IPS-NIHi7 (cell line): ENCODE results near the gene NCAM2.
A peak's percentile ranks its signal among the peaks of the same experiment; 100 is the strongest.

Experiments used
- DNase-seq: peaks from one replicate; pipeline ENCODE4 v3.0.0; 2012; ENCODE audit warnings: mixed read lengths; ENCODE audit errors: extremely low spot score

NCAM2 gene

GRCh38 chr21:20997636-20998455, at the start of gene NCAM2:
Gene NCAM2 (plus strand): TSS chr21:20998409.
- peak; percentile 82 for DNase-seq

DNA sequence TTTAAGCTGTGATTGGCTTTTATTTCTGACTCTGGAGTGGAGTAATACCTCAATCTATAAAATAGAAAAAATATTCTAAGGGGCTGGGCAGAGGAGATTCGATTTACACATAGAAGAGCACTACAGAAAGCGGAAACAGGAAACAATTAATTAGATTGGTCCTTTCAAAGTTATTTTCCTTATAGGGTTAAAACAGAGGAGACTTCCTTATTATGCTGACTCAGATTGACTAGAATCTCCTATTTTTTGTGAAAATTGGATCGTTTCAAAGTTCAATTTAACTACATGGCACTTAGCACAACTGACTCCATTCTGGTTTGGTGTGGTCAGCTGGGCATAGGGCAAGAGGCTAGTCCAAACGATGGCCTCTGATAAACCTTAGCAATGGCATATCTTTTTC, 48.3 kb upstream of the NCAM2 start:
- no peak for DNase-seq

DNA sequence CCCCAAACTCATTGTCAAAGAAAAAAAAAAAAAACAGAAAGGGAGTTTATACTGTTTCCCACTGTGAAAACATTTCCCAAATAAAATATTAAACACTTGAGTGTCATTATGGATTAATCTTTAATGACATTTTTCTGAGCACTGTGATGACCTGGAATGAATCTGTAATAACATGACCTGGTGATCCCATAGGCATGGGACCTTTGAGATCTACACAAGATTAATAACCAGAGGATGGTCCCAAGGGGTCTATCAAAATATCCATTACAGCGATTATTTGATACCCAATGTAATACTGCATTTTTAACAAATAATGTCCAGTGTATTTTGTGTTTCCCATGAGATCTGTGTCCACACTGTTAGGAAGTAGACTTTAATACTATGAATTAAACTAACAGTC, 32.4 kb upstream of the NCAM2 start:
- DNase-seq = no peak

DNA sequence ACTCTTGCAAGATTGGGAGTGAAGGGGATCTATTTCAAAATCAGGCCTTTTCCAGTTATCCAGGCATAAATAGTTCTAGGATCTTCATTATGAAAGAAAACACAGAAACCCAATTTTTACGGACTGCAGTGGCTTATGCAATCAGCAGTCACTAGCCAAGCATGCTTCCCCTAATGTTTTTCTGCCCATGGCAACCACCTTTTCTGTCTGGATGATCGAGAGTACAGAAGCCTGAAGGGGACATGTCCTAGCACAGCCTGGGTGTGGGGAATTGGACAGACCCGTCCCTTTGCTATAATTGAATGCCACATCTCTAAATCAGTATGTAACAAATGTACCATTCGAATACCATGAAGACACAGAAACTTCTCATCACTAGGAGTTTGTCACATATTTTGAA, 29.8 kb upstream of the NCAM2 start:
- DNase-seq = no peak

- DNase-seq = no peak
Measured at GRCh38 chr21:20970691-20971090, 27.5 kb upstream of the NCAM2 start.

DNA sequence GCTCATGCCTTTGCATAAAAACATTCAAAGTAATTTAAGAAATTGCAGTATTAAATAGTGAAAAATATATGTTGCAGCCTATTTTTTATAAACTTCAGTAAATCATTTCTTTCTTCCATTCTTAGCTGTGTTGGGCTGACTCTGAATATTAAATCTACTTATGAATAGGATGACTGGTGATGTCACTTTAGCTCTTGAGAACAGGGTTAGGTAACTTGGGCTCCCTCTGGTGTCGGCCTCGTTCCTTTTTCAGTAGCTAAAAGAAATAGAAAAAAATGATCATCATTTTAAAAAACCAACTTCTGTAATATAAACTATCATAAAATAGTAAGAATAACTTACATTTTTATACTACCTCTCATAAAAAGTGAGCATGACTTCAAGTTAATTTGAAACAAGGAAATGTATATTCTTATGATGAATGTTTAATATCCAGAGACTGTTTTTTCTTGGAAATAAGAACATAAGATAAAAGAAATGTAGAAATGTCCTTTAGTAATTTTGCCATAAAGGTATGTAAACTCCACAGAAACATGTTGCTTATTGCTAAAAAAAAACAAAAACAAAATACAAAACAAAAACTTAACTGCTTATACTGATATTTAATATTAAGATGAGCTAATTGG, 26.8 kb upstream of the NCAM2 start:
- DNase-seq = peak; percentile 53

DNA sequence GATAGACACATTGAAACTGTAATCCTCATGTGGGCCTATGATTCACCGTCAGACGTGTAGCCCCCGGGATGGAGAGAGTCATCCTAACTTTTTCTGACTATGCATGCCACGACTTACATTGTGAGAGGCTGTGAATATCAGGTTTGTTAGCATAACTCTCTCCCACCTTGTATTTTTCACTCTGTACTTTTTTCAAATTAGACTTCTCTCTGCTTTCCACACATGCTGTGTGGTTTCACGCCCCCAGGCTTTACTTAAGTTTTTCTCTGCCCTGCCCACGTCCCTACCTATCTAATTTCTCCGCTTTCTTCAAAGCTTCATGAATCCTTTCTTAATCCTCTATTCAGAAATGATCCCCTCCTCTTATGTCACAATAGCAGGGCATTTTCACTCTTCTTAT, 3.4 kb upstream of the NCAM2 start:
- no peak for DNase-seq

DNA sequence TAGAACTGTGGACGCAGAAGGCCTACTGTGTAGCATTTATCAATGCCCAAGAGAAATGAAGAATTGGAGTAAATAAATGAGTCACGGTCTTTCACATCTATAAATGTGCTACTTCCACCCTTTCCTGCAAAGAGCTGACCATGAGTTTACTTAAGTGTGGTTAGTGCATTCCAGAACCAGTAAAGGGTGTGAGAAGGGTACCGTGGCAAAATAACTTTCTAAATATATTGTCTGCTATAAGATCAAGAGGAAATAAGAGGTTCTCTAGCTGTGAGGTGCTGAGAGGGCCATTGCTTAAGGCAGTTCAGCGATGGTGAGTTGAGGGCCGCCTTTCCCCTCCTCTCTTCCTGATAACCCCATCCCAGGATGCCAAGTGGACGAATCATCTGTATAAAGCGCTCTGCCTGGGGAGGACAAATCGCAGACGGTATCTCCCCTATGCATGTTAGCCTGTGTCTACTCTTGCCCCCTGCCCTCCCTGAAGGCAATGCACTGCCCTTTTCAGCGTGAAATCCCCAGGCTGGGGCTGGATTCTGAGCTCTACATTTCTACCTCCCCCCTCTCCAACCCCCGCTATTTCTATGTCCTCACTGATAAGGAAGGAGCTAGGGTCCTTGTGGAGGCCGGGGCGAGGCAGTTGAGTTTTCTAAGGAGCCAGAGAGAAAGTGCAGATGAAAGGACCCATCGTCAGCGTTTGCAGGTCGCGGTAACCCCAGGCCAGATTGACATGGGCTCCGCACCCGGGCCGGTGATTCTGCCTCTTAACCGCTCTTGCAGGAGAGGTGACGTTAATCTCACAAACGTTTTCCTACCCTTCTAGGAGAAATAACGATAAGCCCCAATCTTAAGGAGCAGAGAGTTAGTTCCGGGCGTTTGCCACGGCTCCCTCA, 1.5 kb upstream of the NCAM2 start:
- peak; percentile 20 for DNase-seq

GRCh38 chr21:20997311-20997635, 936 bp upstream of the NCAM2 start:
- DNase-seq = peak; percentile 15

- no peak for DNase-seq
Measured at GRCh38 chr21:20998456-20998789, 214 bp downstream of the NCAM2 start.

DNA sequence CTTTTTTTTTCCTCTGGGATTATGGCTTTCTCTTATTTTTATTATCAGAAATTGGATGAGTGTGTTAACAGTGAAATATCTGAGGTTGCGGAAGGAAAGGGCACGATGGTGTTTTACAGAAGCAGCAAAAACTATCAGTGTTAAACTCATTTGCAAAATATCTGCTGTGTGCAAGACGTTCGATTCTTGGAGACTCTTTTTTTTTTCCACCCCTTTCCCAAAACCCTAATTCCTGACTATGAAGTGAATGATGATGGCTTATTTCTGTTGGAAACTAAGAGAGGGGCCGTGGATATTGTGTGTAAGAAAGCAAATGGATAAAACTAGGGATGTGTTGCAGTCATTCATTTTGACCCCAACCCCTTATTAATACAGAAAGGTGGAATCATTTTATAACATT, 677 bp downstream of the NCAM2 start:
- no peak for DNase-seq

DNA sequence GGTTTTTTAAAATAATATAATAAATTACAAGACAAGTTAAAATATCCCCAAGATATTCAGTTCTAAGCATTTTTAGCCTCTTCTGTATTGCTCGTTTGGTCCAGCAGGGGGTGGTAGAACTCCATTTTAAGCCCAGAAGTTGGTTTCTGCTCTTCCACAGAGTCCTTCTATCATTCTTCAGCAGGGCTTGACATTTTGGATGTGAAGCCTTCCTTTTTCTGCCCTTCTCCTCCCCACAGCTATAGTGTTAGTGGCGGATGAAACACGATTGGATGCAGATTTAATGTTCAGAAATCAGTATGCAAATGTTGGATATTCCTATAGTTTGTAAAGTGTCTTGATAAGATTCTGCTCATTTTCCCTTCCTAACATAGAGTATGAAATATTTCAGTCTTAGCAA, 1.4 kb downstream of the NCAM2 start:
- peak; percentile 39 for DNase-seq

- no peak for DNase-seq
Measured at GRCh38 chr21:21000591-21001175, 2.5 kb downstream of the NCAM2 start.

DNA sequence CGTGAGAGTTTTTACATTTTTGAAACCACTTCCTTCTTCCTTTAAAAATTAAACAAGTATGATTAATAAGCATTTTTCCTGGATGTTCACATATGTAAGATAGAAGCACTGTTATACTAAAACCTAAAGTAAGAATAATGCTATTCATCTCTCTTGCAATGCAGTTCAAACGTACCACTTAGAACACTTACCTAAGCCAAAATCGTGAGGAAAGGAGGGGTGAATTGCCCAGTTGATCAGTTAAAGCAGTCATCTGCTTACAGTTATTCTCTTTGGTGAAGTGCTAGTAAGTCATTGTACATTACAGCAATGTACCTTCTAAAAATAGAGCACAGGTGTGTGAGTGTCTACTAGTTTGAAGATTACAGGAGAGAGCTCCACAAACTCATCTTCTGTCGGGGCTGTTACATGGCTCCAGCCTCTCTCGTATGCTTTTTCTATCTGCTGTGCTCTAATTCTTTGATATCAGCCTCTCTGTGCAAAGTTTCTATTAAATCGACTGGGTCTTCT, 3.4 kb downstream of the NCAM2 start:
- no peak for DNase-seq

DNA sequence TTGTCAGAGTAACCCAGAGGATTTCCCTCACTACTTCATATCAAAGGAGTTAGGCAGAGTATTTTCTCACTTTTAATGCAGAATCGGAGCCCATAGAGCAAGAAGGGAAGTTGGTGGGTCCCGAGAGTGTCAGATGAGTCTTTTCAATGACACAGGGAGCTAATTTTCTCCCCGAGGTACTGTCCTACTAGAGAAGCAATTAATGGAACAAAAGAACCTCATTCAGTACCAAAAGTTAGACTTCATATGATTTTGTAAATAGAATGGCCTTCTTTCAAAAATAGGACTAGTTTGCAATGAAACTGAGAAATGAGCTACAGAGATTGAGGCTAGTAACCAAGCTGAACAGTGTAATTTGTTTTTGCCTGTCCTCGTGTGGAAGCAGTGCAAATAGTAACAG, 3.9 kb downstream of the NCAM2 start:
- DNase-seq = no peak

DNA sequence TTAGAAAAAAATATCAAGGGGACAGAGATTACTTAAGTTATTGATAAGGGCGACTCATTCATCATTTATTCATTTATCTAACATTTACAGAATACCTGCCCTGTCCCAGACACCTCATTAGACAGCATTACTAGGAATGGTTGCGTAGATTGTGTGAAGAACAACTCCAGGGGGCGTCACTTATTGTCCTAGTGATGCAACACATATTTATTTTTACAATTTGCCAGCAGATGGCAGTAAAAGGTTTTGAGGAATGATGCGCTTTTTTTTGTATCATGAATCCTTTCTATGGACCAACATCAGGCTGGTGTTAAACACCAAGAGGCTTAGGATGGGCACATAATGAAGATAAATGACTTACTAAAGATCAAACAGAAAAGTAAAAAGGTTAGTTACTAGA, 5.5 kb downstream of the NCAM2 start:
- peak; percentile 38 for DNase-seq

GRCh38 chr21:21007606-21008005, 9.4 kb downstream of the NCAM2 start:
- no peak for DNase-seq

- no peak for DNase-seq
Measured at GRCh38 chr21:21010228-21010627, 12.0 kb downstream of the NCAM2 start.

DNA sequence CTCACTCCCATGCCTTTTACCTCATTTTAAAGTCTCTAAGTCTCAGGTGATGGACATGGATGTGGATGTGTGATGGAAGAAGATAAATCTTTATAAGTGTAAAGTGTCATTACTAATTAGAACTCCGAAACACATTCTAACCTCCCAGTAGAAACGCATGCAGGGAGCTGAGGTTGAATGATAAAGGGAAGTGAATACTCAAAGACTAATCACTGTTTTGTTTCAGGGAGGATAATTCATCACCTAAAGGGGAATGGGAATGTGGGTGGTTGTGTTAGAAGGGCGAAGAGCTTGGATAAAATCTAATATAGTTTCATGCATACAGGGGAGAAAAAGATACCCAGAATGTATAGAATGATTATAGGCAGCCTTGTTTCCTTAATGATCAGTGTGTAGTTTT, 12.5 kb downstream of the NCAM2 start:
- DNase-seq = no peak

GRCh38 chr21:21018821-21019220, 20.6 kb downstream of the NCAM2 start:
- no peak for DNase-seq

GRCh38 chr21:21019681-21020080, 21.5 kb downstream of the NCAM2 start:
- no peak for DNase-seq

DNA sequence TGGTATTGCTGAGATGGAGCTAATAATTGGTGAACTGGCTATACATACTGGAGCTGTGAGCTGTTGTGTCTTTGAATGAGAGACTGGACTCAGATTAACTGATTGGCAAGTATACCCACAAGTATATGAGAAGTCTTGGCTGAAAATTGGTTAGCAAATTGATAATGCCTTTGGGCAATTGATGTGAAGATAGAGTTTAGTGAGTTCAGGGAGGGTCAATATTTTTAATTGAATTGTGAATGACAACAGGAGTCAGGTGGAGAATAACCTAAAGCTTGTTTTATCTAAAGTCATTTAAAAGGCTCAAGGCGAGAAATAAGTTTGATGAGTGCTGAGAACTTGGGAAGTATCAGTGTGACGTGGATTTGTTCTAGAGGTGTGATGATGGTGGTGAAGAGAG, 27.5 kb downstream of the NCAM2 start:
- no peak for DNase-seq
